GM12892 (cell line): ENCODE results near the gene UROD.

Source experiments
- POLR2A ChIP-seq: IDR thresholded peaks from 2 replicates; pipeline ENCODE4 v1.6.1; 2011; ENCODE audit warnings: low read depth, low read length, control low read depth
- TAF1 ChIP-seq: IDR thresholded peaks from 2 replicates; pipeline ENCODE4 v1.6.1; 2011; ENCODE audit warnings: low read depth, mild to moderate bottlenecking, control low read depth, low read length, borderline replicate concordance

DNA sequence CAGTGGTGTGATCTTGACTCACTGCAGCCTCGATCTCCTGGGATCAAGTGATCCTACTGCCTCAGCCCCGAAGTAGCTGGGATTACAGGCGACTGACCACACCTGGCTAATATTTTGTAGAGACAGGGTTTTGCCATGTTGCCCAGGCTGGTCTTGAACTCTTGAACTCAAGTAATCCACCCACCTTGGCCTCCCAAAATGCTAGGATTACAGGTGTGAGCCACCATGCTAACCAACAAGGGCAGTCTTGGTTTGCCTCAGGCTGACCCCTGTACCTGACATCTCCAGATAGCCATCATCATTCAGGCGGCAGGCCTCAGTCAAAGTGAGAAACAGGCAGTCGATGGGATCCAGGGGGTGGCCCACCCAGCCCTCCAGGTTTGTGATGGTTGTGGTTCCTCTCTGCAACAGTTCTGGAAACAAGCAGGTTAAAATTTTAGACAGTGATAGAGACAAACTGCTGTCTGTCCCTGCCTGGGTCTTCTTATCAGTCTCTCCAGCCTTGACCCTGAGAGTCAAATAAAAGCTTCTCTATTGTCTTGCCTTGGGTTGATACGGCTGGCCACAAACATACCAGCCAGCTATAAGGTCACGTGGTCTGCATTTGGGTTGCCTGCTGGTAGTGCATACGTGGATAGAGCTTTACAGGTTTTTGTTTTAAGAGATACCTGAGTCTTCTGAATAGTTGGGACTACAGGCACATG, 26.8 kb downstream of the UROD start:
- TF ChIP-seq POLR2A (no peak), TAF1 (no peak)
